Activated CD4-positive, CD25-positive, alpha-beta regulatory T cell treated with anti-CD3 and anti-CD28 coated beads, Interleukin-2, amount 50 U/mL, for 72 hours (primary cell): ENCODE measurements around the gene CD79A.

ENCODE experiments used
- DNase-seq: peaks from one replicate; pipeline ENCODE4 v3.0.0; 2021

Gene CD79A

DNA sequence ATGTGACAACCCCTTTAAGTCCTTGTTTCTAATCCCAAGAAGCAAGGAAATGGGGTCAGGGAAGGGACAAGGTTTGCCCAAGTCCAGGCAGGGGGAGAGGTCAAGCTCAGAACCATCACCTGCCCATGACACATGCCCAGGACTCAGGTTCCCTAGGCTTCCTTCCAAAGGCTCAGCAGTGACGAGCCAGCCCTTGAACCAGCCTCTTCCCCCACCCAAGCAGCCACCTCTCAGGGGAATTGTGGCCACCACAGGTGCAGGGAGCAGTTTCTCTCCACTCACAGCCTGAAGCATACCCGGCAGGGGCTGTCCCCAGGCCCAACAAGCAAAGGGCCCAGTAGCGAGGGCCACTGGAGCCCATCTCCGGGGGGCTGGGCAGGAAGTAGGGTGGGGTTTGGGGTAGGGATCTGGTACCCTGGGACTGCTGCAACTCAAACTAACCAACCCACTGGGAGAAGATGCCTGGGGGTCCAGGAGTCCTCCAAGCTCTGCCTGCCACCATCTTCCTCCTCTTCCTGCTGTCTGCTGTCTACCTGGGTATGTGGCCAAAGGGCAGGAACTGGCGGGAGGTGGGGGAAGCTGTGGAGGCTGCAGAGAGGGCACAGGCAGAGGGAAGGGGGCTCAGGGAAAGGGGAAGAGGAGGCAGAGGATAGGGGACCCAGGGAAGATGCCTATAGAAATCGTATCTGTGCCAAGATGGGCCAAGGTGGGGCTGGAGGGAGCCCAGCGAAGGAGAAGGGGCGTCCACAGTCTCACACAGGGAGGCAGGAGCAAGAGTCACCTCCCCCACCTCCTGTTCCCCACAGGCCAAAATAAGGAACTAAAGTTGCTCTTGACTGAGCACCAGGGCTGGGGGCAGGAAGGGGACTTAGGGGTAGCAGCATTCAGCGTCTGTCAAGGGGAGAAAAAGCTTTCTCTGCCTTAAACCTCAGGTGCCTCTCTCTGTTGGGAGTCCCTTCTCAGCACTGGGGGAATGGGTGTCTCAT lies at the start of gene CD79A:
Gene CD79A (plus strand): TSS at position 433 of the 986 bp plus-strand sequence. CDS start 26 bp downstream, at position 459.
- DNase-seq = no peak

DNA sequence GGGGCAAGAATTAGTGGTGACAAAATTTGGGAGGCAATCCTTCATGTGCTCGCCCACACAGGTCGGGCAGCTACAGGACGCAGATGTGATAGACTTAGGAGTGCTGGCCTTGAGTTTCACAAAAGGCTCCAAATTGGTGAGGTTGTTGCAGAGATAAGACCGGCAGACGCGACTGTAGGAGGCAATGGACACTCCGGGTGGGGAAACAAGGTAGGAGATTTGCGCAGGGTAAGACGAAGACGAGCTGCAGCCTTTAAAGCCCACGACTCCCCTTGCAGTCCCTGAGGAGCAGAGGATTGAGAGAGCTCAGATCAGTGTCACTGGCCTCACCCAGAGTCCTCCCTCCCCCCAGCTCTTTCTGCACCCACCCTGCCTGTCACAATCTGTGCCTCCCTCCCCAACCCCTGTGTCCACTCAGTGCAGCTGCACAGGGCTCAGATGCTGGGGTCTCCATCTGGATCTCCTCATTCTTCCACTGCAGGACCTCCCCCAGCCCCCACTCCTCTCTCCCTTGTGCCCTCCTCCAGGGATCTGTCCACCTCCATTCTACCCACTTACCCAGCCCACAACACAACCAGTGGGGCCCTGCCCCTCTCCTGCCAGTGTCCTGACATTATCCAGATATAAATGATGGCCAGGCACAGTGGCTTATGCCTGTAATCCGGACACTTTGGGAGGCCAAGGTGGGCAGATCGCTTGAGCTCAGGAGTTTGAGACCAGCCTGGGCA lies 38.9 kb upstream of the CD79A start:
- no peak for DNase-seq

DNA sequence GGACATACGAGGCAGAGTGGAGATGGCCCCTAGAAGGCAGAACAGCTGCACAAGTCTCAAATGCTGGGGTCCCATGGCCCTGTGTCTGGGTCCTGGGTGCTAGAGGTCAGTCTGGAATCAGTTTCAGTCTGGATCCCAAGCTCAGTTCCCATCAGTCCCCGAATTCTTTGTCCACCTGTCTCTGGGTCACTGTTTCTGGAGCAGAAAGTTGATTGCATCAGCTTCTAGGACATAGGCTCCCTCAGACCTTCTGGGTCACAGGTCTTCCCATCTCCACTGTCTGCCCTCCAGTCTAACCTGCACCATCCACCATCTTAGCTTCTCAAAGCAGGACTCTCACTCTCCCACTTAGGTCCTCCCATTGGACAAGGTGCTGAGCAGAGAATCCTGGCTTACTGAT lies 37.9 kb upstream of the CD79A start:
- DNase-seq = no peak

DNA sequence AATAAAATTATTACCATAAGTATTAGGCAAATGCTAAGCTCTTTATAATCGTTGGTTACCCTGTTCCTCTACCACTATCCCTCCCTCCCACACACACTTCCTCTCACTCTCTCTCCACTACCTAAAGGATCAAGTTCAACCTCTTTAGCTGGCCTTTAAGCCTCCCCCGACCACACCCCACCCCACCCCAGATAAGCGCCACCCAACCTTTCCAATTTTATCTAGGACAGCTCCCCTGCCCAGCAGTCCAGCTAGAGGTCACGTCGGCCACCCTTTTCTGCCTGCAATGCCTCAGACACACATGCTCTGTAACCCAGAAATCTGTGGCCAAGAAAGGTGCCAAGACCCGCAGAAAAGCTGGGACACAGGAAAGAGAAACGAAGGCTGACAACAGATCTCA lies 33.7 kb upstream of the CD79A start:
- no peak for DNase-seq

DNA sequence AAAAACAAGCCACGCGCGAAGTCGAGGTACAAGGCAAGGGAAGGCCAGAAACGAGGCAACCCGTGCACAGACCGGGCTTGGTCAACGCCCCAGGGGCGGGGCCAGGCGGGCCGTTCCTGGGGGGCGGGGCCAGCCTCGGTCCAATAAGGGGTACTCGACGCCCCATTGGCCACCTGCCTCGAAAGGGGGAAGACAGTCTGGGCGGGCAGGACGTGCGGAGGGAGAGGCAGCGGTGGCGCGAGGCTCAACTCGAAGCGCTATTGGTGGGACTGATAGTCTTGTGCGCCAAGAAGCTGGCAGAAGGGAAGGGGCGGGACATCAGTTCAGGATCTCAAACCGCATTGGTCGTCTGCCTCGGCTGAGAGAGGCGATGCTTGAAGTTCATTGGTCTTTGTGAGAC lies 32.5 kb upstream of the CD79A start, which contains the start of gene LYPD4:
Gene LYPD4 (minus strand): TSS at position 83 of the 400 bp plus-strand sequence. CDS start 5,398 bp downstream, outside the sequence.
- no peak for DNase-seq

DNA sequence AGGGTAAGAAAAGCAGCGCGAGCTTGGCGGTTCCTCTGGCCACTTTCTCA lies 32.3 kb upstream of the CD79A start, which contains the start of gene DMRTC2:
Gene DMRTC2 (plus strand): TSS at position 42 of the 50 bp plus-strand sequence. CDS start 2,387 bp downstream, outside the sequence.
- no peak for DNase-seq

DNA sequence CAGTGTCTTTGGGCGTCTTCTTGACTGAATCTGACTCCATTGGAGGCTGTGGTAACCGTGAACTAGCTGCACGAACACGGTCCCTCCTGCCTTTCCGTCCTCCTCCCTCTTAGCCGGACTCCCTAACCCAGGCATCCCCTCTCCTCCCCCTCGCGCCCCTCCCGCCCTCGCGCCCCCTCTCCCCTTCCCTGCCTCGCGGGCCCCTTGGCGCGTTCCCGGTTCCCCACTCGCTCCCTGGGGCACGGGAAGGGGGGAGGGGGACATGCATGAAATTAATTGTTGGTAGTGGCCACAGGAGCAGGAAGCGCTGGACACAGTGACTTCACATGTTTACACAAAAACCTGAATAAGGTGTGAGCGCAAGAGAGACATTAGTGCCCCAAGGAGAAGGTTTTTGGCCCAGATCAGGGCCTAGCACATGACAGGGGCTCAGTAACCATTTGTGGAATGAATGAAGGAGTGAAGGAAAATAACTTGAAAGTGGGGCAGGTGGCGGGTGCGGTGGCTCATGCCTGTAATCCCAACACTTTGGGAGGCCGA lies 32.0 kb upstream of the CD79A start:
- DNase-seq = no peak

DNA sequence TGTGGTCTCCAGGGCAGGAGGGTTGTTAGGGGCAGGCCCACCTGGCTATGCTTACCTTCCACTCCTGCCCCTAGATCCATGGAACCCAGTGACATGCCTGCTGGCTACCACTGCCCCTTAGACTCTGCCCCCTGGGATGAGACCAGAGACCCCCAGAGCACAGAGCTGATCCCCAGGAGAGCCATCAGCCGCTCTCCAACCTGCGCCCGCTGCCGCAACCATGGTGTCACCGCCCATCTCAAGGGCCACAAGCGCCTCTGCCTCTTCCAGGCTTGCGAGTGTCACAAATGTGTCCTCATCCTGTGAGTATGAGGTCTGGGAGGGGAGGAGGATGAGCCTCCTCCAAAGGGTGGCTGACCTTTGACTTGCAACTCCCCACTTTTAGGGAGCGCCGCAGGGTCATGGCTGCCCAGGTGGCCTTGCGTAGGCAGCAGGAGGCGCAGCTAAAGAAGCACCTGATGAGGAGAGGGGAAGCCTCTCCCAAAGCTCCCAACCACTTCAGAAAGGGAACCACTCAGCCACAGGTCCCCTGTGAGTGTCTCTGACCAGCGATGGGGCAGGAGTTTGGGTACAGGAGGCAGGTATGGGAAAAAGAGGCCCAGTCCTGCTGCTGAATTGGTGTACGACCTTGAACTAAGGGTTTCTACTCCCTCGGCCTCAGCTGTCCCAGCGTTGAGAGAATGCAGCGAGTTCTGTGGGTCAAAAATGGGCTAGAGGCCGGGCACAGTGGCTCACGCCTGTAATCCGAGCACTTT lies 29.6 kb upstream of the CD79A start:
- DNase-seq = no peak

DNA sequence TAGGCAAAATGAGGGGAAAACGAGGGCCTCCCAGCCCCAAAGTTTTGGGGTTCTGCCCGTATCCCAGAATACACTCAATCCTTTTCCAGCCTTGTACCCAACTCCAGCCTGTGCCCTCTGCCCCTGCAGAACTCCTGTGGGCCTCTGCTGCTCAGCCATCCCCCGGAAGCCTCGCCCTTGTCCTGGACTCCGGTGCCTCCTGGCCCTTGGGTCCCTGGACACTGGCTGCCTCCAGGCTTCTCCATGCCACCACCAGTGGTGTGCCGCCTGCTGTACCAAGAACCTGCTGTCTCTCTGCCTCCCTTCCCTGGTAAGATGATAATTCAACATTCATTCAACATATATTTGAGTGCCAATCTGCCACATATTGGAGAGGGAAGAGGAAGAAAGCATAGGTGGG lies 28.4 kb upstream of the CD79A start:
- DNase-seq = no peak

DNA sequence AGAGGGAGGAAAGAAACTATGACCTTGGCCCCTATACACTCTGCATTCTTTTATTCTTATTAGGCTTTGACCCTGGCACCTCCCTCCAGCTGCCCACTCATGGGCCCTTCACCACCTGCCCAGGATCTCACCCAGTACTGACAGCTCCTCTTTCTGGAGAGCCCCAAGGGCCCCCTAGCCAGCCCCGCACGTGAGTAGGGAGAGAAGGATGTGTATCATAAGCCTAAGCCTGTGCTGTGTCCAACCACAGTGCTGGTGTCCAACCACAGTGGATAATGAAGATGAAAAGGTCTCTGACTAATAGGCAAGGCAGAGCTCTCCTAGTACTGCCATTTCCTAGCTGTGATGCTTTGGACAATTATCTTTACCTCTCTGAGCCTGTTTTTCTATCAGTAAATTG lies 28.0 kb upstream of the CD79A start:
- no peak for DNase-seq

DNA sequence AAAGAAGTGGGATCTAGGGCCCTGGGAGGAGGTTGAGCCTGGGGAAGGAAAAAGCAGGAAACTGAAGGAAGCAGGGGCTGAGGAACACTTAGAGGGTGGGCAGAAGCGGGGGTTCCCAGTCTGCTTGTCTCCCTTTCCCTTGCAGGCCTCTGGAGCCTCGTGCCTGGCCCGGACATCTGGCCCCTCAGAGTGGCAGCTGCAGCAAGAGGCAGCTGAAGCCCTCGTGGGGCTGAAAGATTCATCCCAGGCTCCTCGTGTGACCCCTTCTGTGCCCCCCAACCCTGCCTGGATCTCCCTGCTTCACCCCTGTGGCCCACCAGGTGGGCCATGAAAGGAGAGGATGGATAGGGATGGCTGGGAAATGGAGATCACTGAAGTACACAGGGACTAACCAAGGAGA lies 26.7 kb upstream of the CD79A start:
- no peak for DNase-seq

DNA sequence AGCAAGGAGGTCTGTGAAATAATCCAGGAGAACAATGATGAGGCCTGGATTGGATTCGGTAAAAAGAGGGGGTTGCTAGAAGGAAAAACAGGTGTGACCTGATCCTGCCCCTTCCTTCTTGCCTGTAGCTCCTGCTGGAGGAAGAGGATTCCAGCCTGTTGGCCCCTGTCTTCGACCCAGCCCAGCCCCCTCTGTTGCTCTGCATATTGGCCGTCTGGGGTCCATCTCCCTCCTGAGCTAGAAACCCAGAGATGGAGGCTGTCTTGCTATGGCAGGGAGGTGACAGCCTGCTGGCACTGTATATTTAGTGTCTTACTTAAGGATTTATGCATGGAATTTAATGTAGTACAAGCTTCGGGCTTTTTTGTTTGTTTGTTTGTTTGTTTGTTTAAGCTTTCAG lies 25.6 kb upstream of the CD79A start:
- no peak for DNase-seq

DNA sequence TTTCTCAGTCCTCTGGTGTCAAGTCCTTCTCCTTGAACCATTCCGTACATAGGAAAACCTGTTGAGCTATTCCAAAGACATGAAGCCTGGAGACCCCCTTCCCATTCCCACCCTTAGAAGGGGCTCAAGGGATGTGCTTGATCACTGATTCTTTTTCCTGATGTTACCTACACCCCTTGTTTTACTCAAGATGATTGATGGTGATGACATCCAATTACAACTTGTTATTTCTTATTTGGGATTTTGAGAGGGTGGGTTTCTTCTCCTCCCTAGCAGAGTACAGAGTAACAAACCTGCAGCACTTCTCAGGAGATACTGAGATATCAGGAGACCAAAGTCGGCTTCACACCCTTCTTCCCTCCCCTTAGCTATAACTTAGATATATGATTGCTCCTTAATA lies 23.7 kb upstream of the CD79A start:
- no peak for DNase-seq

DNA sequence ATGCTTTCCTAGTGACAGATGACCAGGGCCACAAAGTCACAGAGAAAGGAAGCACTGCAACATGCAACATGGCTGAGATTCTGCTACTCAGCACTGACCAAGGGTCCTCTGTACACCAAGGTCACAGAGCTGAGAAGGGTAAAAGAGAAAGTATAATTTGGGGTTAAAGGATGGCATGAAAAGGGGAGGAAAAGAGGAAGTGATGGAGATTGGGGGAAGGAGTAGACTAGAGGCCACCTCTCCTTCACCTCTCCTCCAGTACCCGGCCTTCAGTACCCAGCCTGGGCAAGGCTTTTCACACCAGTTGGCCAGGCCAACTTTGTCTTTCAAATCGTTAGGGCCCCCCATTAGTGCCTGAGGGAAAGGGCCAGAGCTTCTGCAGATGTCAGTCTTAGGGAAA lies 23.3 kb upstream of the CD79A start:
- DNase-seq = no peak

DNA sequence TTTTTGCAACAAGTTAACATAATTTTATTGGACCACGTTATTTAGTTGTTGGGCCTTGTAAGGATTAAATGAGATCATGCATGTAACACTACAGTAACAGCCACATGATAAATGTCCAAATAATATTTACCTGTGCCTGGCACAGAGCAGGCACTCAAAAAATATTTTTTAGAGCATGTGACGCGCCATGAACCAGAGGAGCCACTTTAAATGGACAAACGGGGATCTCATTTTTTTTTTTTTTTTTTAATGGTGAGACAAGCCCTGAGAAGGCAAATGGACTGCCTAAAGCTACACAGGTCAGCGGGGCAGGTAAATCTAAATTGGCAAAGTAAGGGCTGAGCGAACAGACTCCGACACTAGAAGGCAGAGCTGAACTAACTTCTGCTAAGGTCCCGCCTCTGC lies 17.9 kb upstream of the CD79A start:
- DNase-seq = no peak

DNA sequence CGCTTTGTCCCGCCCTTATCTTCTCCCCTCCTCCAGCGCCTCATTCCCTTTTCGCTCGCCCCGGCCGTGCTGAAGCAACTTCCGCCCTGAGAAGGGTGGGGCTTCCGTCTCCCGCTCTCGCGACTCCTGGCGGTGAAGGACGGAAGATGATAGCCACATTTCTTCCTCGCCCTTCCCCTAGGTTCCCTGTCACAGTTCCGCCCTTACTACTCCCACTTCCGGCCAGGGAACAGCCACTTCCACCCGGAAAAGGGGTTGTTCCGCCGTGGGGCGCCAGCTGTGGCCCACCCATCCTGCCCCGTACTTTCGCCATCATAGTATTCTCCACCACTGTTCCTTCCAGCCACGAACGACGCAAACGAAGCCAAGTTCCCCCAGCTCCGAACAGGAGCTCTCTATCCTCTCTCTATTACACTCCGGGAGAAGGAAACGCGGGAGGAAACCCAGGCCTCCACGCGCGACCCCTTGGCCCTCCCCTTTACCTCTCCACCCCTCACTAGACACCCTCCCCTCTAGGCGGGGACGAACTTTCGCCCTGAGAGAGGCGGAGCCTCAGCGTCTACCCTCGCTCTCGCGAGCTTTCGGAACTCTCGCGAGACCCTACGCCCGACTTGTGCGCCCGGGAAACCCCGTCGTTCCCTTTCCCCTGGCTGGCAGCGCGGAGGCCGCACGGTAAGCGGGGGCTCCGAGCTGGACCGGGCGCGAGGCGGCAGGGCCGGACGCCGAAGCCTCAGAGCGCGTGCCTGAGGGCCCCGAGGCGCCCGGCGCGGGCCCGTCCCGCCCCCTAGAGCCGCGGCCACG lies 17.3 kb upstream of the CD79A start, which contains the start of gene RPS19:
Gene RPS19 (plus strand): TSS at position 638 of the 801 bp plus-strand sequence. CDS start 520 bp downstream, outside the sequence.
- peak; percentile 98 for DNase-seq

DNA sequence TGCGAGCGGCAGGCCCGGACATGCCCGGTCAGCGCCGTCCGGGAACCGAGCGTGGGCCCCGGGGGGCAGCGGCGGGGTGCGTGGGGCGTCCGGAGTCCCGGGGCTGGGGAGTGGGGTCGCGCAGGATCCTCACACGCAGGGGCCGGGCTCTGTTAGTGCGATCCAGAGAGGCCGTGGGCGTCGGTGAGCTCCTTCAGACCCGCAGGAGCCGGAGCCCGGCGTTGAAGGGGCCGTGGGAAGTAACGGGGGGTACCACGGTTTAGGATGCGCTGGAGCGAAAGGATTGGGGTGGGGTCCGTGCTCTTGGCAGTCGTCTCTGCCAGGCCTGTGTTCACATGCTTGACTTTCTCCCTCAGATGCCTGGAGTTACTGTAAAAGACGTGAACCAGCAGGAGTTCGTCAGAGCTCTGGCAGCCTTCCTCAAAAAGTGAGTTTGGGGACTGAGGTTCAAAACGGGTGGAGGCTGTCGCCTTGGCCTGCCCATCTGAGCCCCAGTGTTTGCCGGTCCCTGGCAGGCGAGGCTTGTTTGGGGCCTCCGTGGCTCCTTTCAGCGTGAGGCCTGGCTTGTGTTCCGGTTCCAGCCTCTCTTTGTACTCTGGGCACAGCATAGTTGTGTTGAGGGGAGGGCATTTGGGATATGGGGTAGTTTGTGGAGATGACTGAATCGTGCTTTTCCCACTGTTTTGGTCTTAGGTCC lies 16.5 kb upstream of the CD79A start:
- DNase-seq = no peak

DNA sequence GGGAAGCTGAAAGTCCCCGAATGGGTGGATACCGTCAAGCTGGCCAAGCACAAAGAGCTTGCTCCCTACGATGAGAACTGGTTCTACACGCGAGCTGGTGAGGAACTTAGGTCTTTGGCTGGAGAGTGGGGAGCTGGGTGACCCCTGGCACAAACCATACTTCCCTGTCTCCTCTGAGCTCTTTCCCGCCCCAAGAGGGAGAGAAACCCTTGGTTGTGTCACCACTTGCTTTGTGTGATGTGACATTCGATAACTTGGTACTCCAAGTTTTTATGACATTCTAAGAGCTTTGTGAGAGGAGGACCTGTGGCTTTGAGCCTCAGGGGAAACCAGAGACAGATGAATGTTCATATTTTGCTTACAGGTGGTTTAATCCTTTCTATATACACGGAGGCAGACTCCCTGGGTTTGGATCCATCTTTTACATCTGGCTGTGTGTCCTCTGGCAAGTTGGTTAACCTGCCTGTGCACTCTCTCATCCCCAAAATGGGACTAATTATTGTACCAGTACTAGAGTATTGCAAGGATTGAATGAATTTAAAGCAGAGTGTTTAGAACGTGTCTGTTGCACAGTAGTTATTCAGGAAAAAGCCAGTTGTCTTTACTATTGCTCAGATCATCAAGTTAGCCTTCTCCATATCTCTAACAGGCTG lies 15.8 kb upstream of the CD79A start:
- DNase-seq = no peak

DNA sequence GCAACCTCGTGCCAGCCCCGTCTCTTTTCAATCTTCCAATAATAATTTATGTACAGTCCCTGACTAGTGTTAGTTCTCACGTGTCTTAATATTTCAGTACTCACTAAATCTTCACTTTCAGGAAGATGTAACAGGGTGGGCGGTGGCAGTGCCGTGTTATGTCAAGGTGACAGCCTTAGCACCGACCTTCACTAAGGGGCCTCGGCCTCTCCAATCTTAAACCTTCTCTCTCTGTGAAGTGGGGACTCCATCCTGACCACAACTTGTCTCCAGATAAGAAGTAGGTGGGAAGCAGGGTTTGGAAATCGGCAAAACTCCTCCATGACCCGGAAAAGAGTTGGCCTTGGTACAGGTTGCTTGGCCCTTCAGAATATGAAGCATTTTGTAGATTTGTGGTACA lies 15.2 kb upstream of the CD79A start:
- DNase-seq = no peak

DNA sequence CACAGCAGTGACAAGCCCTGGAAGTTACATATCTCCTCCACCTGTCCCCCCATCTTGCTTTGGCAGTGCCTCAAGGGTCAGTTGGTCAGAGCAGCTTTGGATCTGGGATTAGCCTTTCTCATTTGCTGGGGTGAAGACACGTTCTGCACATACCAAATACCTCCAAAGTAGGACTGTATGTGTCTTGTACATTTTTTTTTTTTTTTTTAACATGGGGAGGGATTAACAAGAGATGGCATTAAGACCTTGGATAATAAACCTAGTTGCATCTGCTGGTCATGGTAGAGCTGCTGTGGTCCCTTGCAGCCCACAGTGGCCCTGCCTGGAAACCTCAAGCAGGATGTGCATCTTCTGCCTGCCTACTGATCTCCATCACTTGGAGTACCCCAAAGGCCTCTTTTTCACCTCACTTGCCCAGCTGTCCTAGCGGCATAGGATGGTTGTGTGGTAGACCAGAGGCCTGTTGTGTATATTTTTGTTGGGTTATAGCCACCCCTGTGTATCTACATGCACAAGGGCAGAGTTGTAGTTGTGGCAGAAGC lies 14.6 kb upstream of the CD79A start:
- DNase-seq = no peak
